Dermis microvascular lymphatic vessel endothelial cell (primary cell): Measurements from ENCODE around the gene UNK. TPM values are rescaled to one million over a fixed set of nuclear protein-coding genes. Genes with fewer than 3 reads are reported as not detected.
"Not testable (repeated sequence)": the region's sequence is repeated elsewhere in the genome, so short reads cannot be mapped to it uniquely, and the experiment has no call there.

Experiments used
- DNase-seq, 2 donors: peaks; one replicate each; pipeline versions ENCODE4 v3.0.0 to v3.0.0-alpha.2; 2010; ENCODE audit warnings: low read depth in 2 of 2
- total RNA-seq: library from RNA; depleted of rRNA; stranded (reverse); fragments of >200 nt; gene quantifications from 2 replicates; pipeline ENCODE4 v1.2.1, GENCODE V29; 2014

UNK gene
- total RNA-seq, 1 donor from 2014 or later = 6.3 TPM

GRCh38 chr17:75773121-75773807 lies 11.3 kb upstream of the UNK start:
- no peak for DNase-seq

GRCh38 chr17:75773808-75774470 lies 10.7 kb upstream of the UNK start:
- no peak for DNase-seq

- no peak for DNase-seq
Observed at GRCh38 chr17:75774471-75774990, 10.1 kb upstream of the UNK start.

- peak in 1 of 2 donors; percentile 28 for DNase-seq
Observed at GRCh38 chr17:75774991-75775668, 9.5 kb upstream of the UNK start.

GRCh38 chr17:75776386-75777295 lies 8.0 kb upstream of the UNK start:
- DNase-seq = no peak

- DNase-seq = no peak
Observed at GRCh38 chr17:75777296-75777922, 7.2 kb upstream of the UNK start.

- not testable (repeated sequence) for DNase-seq
Observed at GRCh38 chr17:75778066-75778860, 6.3 kb upstream of the UNK start.

- no peak for DNase-seq
Observed at GRCh38 chr17:75778861-75779249, 5.8 kb upstream of the UNK start.

- DNase-seq = peak; percentile 100
Observed at GRCh38 chr17:75779250-75779986, 5.2 kb upstream of the UNK start.

GRCh38 chr17:75779987-75780889 lies 4.4 kb upstream of the UNK start:
- no peak for DNase-seq

GRCh38 chr17:75783069-75783783 lies 1.4 kb upstream of the UNK start:
- peak; percentile 68 to 83 for DNase-seq

GRCh38 chr17:75783803-75784472 lies 668 bp upstream of the UNK start:
- DNase-seq = no peak

- DNase-seq = peak; percentile 73 to 90
Observed at GRCh38 chr17:75785016-75785890, 647 bp downstream of the UNK start.

GRCh38 chr17:75791254-75791653 lies 6.6 kb downstream of the UNK start:
- no peak for DNase-seq

GRCh38 chr17:75793460-75793859 lies 8.9 kb downstream of the UNK start:
- DNase-seq = no peak
